IMR-90 (cell line): Measurements from ENCODE around the gene ZNF446.

ENCODE experiments used
- CTCF ChIP-seq: conservative IDR thresholded peaks from 2 replicates; pipeline ENCODE4 v1.5.1; 2012; ENCODE audit warnings: mild to moderate bottlenecking, low read depth, low read length, improper control_type of control experiment
- MAZ ChIP-seq: IDR thresholded peaks from 2 replicates; pipeline ENCODE4 v1.6.1; 2012; ENCODE audit warnings: low read depth, mild to moderate bottlenecking, low read length, improper control_type of control experiment, moderate library complexity, borderline replicate concordance
- POLR2A ChIP-seq: IDR thresholded peaks from 2 replicates; pipeline ENCODE4 v1.6.1; 2012; ENCODE audit warnings: mild to moderate bottlenecking, low read depth, low read length
- RCOR1 ChIP-seq: IDR thresholded peaks from 2 replicates; pipeline ENCODE4 v1.6.1; 2012; ENCODE audit warnings: mild to moderate bottlenecking, low read length, improper control_type of control experiment; ENCODE audit not compliant: insufficient replicate concordance
- RFX5 ChIP-seq: IDR thresholded peaks from 2 replicates; pipeline ENCODE4 v1.8.0; 2012; ENCODE audit warnings: low read depth, mild to moderate bottlenecking, low read length, moderate library complexity
- USF2 ChIP-seq: fragments of 150-350 bp; IDR thresholded peaks from 2 replicates; pipeline ENCODE4 v1.6.1; 2017; ENCODE audit warnings: mild to moderate bottlenecking, antibody characterized with exemption, low read length, low read depth

- no peak for TF ChIP-seq CTCF
- TF ChIP-seq RFX5: no peak
- no peak for TF ChIP-seq POLR2A
- TF ChIP-seq RCOR1: no peak
- no peak for TF ChIP-seq MAZ
- no peak for TF ChIP-seq USF2
These were observed 25.2 kb upstream of the ZNF446 start for GRCh38 chr19:58450856-58451357.
